Keratinocyte (primary cell): Measurements from ENCODE around the gene BCAS3.

Source experiments
- EZH2 ChIP-seq: IDR thresholded peaks from one replicate; pipeline ENCODE4 v1.6.1; 2012; ENCODE audit warnings: inconsistent platforms, mild to moderate bottlenecking, low read length, moderate library complexity
- TF ChIP-seq, protein P1 (sequence below), 3 experiments: IDR thresholded peaks in 1 of 3; conservative IDR thresholded peaks in 1 of 3; optimal IDR thresholded peaks in 1 of 3; 2 replicates in 2 of 3; 3 replicates in 1 of 3; pipeline versions ENCODE3 to v1.5.1; 2011; ENCODE audit warnings: low read length in 3 of 3, mild to moderate bottlenecking in 3 of 3, moderate library complexity in 2 of 3, control low read depth in 1 of 3, inconsistent platforms in 1 of 3; ENCODE audit not compliant: insufficient read depth in 2 of 3; ENCODE audit errors: extremely low read depth in 1 of 3

DNA sequence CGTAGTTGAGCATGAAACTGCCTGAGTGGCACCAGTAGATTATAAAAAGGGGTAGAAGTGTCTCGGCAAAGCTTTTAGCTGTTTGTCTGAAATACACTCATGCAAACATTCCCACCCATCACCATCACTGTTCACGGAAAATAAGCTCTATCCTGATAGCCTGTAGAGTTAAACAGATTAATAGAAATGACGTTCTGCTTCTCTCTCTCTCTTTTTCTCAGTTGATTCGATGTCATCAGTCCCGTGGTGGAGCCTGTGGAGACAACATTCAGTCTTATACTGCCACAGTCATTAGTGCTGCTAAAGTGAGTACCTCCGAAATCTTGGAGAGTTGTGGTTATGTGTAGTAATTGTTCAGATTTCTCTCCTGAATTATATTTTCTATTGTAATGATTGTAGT, 224.7 kb downstream of the BCAS3 start:
- TF ChIP-seq, protein P1, sequence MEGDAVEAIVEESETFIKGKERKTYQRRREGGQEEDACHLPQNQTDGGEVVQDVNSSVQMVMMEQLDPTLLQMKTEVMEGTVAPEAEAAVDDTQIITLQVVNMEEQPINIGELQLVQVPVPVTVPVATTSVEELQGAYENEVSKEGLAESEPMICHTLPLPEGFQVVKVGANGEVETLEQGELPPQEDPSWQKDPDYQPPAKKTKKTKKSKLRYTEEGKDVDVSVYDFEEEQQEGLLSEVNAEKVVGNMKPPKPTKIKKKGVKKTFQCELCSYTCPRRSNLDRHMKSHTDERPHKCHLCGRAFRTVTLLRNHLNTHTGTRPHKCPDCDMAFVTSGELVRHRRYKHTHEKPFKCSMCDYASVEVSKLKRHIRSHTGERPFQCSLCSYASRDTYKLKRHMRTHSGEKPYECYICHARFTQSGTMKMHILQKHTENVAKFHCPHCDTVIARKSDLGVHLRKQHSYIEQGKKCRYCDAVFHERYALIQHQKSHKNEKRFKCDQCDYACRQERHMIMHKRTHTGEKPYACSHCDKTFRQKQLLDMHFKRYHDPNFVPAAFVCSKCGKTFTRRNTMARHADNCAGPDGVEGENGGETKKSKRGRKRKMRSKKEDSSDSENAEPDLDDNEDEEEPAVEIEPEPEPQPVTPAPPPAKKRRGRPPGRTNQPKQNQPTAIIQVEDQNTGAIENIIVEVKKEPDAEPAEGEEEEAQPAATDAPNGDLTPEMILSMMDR (optimal IDR thresholded peaks at IDR 0.05 in 1 of 3, IDR thresholded peaks at IDR 0.05 in 1 of 3, conservative IDR thresholded peaks at IDR 0.05 in 1 of 3; ENCODE audit: extremely low read depth in 1 of 3, insufficient read depth in 2 of 3, low read length in 3 of 3): no peak
- no peak for TF ChIP-seq EZH2
